Rectal smooth muscle tissue (tissue), 1 donor: Measurements from ENCODE around the gene EGFR.

Experiments used
- H3K27ac ChIP-seq: one replicate; pipeline ENCODE4 v1.7.0; 2013; ENCODE audit warnings: low read depth, low read length, inconsistent platforms
- H3K27me3 ChIP-seq: one replicate; pipeline ENCODE4 v1.7.0; 2013; ENCODE audit warnings: low read length; ENCODE audit not compliant: control insufficient read depth, insufficient read depth
- H3K36me3 ChIP-seq: one replicate; pipeline ENCODE4 v1.7.0; 2013; ENCODE audit warnings: low read length; ENCODE audit not compliant: control insufficient read depth, insufficient read depth
- H3K4me1 ChIP-seq: one replicate; pipeline ENCODE4 v1.7.0; 2013; ENCODE audit warnings: low read length; ENCODE audit not compliant: control insufficient read depth, insufficient read depth
- H3K4me3 ChIP-seq: one replicate; pipeline ENCODE4 v1.7.0; 2013; ENCODE audit warnings: low read length
- H3K9ac ChIP-seq: one replicate; pipeline ENCODE4 v1.7.0; 2013; ENCODE audit warnings: low read length

Gene EGFR

DNA sequence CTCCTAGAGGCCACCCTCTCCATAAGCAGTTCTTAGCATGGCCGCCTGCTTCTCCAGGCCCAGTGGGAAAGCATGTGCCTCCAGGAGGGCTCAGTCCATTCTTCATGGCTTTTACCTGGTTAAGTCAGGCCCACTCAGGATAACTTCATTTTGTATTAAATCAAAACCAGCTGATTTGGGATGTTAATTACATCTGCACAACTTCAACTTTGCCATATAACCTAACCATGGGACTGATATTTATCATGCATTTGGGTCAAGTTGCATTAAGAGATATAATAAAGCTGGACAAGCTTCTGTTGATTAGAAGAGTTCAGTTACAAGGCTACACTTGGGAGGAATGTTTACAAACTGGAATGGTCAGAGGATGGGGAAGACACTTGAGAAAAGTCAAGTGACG is 65.5 kb downstream of the EGFR start:
- Histone ChIP-seq H3K9ac (no peak overlapping the region), H3K27ac (no peak overlapping the region), H3K27me3 (no peaks in the 10 kb centered on the region), H3K4me1 (peaks cover 27% of the 10 kb centered on the region), H3K36me3 (no peaks in the 10 kb centered on the region), H3K4me3 (no peak overlapping the region)

DNA sequence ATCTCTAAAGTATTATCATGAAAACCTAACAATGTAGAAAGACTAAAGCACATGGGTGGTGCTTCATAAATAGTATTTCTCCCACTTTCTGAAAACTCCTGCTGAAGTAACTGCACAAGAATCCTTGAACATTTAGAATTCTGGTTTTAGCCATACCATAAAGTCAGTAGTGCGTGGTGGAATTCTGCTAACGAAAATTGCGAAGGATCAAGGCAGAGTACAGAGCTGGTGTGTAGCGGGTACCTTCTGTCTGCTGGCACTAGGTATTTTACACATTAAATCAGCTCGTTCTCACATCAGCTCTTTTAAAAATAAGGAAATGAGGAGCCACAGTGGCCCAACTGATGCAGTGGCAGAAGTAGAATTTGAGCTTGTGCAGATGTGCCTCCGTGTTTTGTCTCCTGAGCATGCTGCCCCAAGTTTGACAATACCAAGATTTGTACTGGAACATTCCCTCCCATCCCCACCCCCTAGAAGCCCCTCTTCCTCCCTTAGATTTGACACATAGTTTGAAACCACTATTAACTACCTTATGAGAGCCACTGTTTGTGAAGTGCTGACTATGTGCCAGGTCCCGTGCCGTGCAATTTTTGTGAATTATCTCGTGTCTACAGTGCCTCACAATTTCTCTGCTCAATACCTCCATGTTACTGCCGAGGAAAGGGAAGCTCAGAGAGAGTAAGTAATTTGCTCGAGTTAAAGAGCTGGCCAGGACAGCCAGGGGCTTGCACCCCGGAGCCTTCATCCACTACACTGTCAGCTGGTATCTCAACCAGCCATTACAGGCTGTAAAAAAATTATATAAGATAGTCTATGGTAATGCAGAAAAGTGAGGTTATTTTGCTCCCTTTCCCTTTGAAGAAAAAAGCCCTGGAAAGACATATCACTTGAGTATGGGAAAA is 66.9 kb downstream of the EGFR start:
- Histone ChIP-seq H3K9ac (no peak overlapping the region), H3K36me3 (no peaks in the 10 kb centered on the region), H3K4me3 (no peak overlapping the region), H3K4me1 (peaks cover 26% of the 10 kb centered on the region), H3K27ac (peak overlapping the region; percentile 86), H3K27me3 (no peaks in the 10 kb centered on the region)

DNA sequence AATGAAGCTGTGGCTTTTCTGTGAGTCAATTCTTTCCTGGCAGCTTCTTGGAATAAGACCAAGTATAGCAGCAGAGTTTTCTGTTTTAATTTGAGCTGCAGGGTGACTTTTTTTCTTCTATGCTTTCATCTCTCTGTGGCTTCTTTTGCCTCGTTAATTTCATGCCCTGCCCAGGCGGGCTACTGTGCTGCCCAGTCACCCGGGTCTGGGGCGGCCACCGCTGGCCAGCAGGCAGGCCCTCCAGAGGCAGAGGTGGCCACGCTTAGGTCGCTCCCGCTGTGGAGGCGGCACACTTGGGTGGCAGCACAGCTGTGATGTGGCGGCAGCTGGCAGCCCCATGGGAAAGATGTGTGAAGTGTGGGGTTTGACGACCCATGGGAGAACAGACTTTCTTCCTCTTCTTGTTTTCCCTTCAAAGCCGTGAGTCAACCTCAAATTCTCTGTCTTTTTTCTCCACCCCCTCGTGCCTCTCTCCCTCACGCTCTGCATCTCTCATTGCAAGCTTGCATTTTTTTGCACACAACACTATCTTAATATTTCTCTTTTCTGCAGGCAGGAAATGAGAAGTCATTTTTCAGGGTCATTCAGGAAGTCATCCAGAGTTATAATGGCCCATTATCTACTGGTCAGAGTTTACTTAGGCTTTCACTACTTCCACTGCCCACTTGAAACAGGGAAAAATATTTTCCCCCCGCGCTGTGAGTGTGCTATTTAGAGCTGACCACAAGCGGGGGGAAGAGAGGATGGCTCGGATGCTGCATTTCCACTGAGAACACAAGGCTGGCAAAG is 67.8 kb downstream of the EGFR start:
- peaks cover 17% of the 10 kb centered on the region for H3K4me1 ChIP-seq
- peak overlapping the region; percentile 86 for H3K27ac ChIP-seq
- H3K36me3 ChIP-seq = no peaks in the 10 kb centered on the region
- no peak overlapping the region for H3K9ac ChIP-seq
- no peaks in the 10 kb centered on the region for H3K27me3 ChIP-seq
- peak overlapping the region; percentile 58 for H3K4me3 ChIP-seq

DNA sequence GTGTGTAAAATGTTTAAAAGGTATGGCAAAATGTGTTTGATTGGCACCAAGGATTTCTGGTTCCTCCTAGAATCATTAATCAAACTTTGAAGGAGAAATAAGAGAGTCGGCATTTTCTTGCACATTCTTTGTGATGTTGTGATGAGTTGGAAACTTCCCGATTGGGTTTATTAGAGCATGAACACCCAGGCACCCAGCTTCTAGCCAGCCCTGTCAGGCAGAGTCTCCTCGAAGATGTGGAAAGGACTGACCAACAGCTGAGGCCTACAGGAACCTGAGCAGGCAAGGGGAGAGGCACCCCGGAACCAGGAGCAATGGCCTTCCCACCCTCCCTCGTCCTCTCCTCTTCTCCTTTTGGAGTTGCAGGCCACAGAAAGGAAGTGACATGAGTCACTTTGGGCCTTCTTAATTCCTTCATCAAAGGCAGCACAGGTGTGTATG is 68.7 kb downstream of the EGFR start:
- no peaks in the 10 kb centered on the region for H3K36me3 ChIP-seq
- H3K27ac ChIP-seq = no peak overlapping the region
- no peak overlapping the region for H3K9ac ChIP-seq
- H3K27me3 ChIP-seq = no peaks in the 10 kb centered on the region
- no peak overlapping the region for H3K4me3 ChIP-seq
- H3K4me1 ChIP-seq = peaks cover 17% of the 10 kb centered on the region

DNA sequence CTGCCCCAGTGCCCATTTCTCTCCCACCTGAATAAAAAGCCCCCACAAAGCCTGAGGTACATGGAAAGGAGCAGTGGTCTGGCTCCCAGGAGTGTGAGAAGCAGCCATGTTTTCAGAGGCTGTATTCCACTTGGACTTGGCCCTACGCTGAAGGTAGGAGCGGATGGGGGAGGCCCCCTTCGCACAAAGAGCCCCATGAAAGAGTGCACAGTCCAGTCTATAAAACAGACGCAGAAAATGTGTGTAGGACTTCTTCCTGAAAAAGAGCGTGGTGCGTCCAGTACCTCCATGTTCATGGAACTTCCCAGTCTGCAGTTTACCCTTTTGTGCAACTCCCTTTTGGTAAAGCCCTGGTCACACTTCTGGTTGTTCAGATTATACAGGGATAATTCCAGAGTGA is 69.3 kb downstream of the EGFR start:
- no peaks in the 10 kb centered on the region for H3K27me3 ChIP-seq
- no peak overlapping the region for H3K4me3 ChIP-seq
- H3K27ac ChIP-seq = peak overlapping the region; percentile 6
- H3K4me1 ChIP-seq = peaks cover 17% of the 10 kb centered on the region
- H3K9ac ChIP-seq = no peak overlapping the region
- no peaks in the 10 kb centered on the region for H3K36me3 ChIP-seq

DNA sequence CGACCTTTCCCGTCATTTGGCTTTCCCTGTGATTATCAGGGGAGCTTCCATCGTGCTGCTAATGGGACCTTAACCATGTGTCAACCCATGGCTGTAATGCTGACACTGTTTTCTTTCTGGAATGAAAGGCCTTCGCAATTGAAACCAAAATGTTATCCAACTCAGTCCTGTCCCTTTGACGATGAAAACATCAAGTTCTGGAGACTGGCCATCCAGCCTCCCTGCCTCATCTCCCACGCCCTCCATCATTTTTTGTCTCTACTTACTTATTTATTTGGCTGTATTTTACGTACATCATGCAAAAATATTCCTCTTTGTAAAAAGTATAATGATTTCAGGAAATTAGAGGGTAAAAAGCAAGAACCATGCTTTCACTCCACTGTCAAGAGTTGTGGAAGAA is 69.8 kb downstream of the EGFR start:
- no peak overlapping the region for H3K4me3 ChIP-seq
- H3K9ac ChIP-seq = no peak overlapping the region
- no peaks in the 10 kb centered on the region for H3K36me3 ChIP-seq
- no peaks in the 10 kb centered on the region for H3K27me3 ChIP-seq
- peak overlapping the region; percentile 6 for H3K27ac ChIP-seq
- peaks cover 17% of the 10 kb centered on the region for H3K4me1 ChIP-seq

DNA sequence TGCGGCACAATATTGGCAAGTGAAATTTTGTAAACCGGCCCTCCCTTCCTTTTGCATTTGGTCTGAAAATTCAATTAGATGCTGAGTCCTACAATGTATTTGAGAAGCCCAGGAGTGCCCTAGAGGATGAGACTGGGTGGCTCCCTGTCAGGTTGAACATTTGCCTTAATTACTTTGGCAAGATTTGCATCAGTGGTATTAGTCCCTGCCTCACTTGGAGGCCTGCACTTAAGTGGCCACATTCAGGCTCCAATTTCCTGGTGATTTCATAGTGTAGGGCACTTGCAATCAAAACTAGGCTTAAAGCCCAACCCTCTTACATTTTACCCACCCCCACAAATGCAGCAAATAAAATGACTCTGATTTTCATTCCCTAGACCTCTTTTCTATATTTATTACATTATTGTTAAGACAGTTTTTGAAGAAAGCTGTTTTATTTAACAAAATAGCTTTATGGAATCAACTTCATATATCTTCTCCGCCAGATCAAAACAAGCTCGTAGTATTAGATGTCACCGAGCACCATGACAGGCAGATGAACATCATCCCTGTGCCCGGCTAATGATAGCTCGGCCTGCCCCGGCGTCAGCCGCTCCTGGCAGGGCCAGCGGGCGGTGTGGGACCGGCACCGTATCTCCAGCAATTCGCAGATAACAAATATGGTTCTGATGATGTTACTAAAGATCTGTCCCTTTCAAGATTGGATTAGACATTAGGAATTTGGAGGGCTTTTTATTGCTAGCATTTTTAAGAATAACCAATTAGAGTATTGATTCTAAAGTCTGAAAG is 73.6 kb downstream of the EGFR start:
- H3K9ac ChIP-seq = no peak overlapping the region
- H3K36me3 ChIP-seq = no peaks in the 10 kb centered on the region
- H3K27me3 ChIP-seq = no peaks in the 10 kb centered on the region
- H3K4me1 ChIP-seq = peaks cover 8% of the 10 kb centered on the region
- no peak overlapping the region for H3K27ac ChIP-seq
- no peak overlapping the region for H3K4me3 ChIP-seq

DNA sequence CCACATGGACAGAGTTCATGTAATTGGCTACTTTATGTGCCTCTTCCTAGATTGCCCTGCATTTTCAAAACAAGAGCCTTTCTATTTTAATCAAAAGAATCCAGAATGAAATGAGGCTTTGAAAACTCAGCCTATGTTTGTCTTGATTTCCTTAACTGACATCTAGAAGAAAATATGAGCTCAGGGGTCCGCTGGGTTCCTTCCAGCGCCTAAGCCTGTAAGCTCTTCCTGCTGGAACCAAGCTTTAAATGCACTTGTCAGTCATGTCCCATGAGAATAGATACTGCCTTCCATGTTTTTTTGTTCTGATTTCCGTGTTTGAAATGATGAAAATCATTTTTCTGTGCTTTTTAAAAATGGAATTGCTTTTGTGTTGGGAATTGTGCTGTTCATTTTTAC is 74.2 kb downstream of the EGFR start:
- H3K36me3 ChIP-seq = no peaks in the 10 kb centered on the region
- no peak overlapping the region for H3K4me3 ChIP-seq
- no peak overlapping the region for H3K9ac ChIP-seq
- no peak overlapping the region for H3K27ac ChIP-seq
- no peaks in the 10 kb centered on the region for H3K27me3 ChIP-seq
- H3K4me1 ChIP-seq = peaks cover 5% of the 10 kb centered on the region

DNA sequence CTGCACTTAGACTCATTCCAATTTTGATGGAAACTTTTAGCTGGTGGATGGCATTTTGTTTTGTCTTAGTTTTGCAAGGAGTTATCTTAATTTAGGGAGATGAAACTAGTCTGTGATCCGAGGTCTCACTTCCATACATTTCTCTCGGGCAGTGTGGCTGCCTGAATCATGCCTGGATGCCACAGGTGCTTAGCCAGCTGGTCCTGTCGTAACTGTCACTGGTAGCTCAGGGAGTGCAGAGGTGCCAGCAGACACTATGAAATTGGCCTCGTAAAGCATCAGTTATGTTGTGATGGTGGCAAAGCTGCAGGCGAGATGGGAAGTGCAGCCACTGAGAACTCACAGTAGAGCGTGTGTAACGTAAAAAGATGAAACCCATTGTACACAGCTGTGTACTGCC is 74.9 kb downstream of the EGFR start:
- H3K4me1 ChIP-seq = no peaks in the 10 kb centered on the region
- no peak overlapping the region for H3K4me3 ChIP-seq
- H3K9ac ChIP-seq = no peak overlapping the region
- H3K36me3 ChIP-seq = no peaks in the 10 kb centered on the region
- no peaks in the 10 kb centered on the region for H3K27me3 ChIP-seq
- no peak overlapping the region for H3K27ac ChIP-seq

DNA sequence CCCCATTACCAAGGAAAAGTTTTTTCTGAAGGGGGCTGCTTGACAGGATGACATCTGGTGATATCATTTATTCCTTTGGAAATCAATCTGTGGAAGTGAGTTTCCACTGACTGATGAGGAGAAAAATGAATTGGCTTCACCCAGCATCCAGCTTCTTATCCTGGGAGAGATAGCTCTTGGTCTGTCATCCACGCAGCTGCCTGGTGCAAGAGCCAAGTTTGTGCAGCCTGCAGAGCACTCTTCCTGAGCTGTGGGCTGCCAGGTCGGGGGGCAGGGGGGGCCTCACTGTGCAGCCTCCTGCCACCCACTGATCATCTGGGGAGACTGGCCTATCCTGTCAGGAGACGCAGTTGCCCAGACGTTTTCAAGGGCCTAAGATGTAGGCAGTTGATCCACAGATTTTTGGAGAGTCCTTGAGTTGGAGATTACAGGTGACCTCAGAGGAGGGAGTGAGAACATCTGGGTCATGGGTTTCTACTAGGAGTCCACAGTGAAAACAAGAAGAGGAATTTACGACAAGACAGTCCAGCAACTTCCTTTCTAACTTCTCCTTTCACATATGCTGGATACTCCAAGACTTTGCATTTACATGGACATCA is 75.4 kb downstream of the EGFR start:
- Histone ChIP-seq H3K27ac (no peak overlapping the region), H3K4me3 (no peak overlapping the region), H3K4me1 (no peaks in the 10 kb centered on the region), H3K9ac (no peak overlapping the region), H3K36me3 (no peaks in the 10 kb centered on the region), H3K27me3 (no peaks in the 10 kb centered on the region)

DNA sequence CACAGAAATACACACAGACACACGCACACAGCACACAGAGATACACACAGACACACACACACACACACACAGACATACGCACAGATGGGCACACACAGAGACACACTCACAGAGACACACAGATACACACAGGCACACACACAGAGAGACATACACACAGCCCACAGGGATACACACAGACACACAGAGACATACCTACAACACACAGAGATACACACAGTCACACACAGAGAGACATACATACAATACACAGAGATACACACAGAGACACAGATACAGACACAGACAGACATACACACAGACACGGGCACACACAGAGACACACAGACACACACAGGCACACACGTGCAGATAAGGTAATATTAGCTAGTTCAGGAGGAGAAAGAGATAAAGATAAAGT is 76.9 kb downstream of the EGFR start:
- no peak overlapping the region for H3K9ac ChIP-seq
- H3K27ac ChIP-seq = no peak overlapping the region
- H3K36me3 ChIP-seq = no peaks in the 10 kb centered on the region
- H3K4me3 ChIP-seq = no peak overlapping the region
- no peaks in the 10 kb centered on the region for H3K27me3 ChIP-seq
- H3K4me1 ChIP-seq = peaks cover 3% of the 10 kb centered on the region

DNA sequence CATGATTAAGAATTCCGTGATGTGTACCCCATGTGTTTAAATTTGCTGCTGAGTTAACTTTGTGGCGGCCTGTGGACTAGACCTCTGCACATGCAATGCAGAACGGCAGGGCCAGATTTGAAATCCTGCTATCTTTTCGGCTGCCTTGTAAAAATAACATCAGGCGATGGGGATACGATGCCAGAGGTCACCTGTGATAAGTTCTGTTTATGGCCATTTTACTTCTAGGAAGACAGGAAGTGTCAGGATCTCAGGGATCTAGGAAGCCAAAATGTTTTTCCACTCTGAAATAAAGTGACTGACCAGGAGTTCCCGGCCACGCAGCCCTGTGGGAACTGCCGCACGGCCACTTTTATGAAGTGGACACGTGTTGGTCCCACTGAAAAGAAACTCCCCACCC is 77.5 kb downstream of the EGFR start:
- Histone ChIP-seq H3K36me3 (no peaks in the 10 kb centered on the region), H3K4me1 (peaks cover 3% of the 10 kb centered on the region), H3K27ac (no peak overlapping the region), H3K9ac (no peak overlapping the region), H3K4me3 (no peak overlapping the region), H3K27me3 (no peaks in the 10 kb centered on the region)
